ENCODE results near the gene KLRF1. TPM values are rescaled to one million over a fixed set of nuclear protein-coding genes. Genes with fewer than 3 reads are reported as not detected.

Gene KLRF1
- total and polyA plus RNA-seq, 2 experiments from 2014 or later: not detected

DNA sequence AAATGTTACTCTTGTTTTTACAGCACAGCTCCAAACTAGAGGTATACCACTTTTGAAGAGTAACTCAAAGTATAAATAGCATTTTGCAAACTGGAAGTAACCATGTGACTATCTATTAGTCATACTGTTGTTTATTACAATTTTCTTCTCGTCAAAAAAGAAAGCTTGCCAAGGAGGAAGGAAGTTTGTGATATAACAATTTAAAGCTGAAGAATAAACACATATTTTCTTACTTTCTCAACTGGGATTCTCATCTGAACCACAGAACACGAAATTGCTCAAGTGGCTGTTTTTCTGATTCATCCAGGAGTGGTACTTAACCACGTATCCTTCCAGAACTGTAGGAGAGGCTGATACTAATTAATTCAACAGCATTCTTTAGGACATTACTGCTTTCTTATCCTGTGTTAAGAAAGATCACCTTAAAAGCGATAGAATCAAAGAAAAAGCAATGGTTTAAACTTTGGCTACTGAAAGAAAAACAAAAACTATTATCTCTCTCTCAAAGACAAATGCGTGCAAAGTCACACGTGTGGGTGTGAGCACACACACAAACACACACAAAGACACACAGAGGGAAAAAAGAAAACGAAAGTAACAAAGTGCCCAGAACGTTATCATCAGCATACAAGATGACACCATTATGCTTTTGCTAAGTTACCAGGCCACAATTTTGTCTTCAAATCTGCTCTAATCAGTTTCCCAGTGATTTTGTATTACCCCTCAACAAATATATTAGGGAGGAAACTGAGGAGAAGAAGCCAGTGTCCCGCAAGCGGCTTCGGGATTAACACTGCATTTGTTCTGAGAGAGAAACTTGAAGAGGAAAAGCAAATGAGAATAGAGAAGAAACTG, 42.3 kb downstream of the KLRF1 start, which contains the start of gene CLEC2B:
CLEC2B (minus strand) TSS at position 48 of the 855 bp plus-strand sequence.
- Histone ChIP-seq H3K4me1 (ENCODE audit: insufficient read depth) (peaks cover 4% of the 10 kb centered on the region), H3K79me2 (no peaks in the 10 kb centered on the region), H4K20me1 (ENCODE audit: insufficient read depth, poor library complexity, severe bottlenecking) (no peaks in the 10 kb centered on the region), H3K9me2 (replicated peaks; ENCODE audit: insufficient read depth) (no peaks in the 10 kb centered on the region), H3K36me3 (replicated peaks; ENCODE audit: insufficient read depth, low read depth) (no peaks in the 10 kb centered on the region), H2AFZ (peak within 1 kb of the TSS; percentile 78), H3K27ac (peak within 1 kb of the TSS; percentile 71), H3K4me2 (peak within 1 kb of the TSS; percentile 74), H3K27me3 (no peaks in the 10 kb centered on the region), H3K4me3 (no peak within 1 kb of the TSS), H3K9me3 (ENCODE audit: low read depth) (no peaks in the 10 kb centered on the region)
- DNase-seq (ENCODE audit: low spot score): peak; percentile 13
- no peak for TF ChIP-seq EZH2 (IDR thresholded peaks at IDR 0.05; ENCODE audit: borderline replicate concordance)
- no peak for TF ChIP-seq EZH2phosphoT487 (IDR thresholded peaks at IDR 0.05; ENCODE audit: low read depth, severe bottlenecking, unreplicated experiment)
- TF ChIP-seq, protein P1, sequence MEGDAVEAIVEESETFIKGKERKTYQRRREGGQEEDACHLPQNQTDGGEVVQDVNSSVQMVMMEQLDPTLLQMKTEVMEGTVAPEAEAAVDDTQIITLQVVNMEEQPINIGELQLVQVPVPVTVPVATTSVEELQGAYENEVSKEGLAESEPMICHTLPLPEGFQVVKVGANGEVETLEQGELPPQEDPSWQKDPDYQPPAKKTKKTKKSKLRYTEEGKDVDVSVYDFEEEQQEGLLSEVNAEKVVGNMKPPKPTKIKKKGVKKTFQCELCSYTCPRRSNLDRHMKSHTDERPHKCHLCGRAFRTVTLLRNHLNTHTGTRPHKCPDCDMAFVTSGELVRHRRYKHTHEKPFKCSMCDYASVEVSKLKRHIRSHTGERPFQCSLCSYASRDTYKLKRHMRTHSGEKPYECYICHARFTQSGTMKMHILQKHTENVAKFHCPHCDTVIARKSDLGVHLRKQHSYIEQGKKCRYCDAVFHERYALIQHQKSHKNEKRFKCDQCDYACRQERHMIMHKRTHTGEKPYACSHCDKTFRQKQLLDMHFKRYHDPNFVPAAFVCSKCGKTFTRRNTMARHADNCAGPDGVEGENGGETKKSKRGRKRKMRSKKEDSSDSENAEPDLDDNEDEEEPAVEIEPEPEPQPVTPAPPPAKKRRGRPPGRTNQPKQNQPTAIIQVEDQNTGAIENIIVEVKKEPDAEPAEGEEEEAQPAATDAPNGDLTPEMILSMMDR (IDR thresholded peaks at IDR 0.05; ENCODE audit: poor library complexity): no peak
- WGBS (ENCODE audit: low lambda C conversion rate, missing lambda C conversion rate): 52% methylated on average over 11 of the region's 11 CpGs

DNA sequence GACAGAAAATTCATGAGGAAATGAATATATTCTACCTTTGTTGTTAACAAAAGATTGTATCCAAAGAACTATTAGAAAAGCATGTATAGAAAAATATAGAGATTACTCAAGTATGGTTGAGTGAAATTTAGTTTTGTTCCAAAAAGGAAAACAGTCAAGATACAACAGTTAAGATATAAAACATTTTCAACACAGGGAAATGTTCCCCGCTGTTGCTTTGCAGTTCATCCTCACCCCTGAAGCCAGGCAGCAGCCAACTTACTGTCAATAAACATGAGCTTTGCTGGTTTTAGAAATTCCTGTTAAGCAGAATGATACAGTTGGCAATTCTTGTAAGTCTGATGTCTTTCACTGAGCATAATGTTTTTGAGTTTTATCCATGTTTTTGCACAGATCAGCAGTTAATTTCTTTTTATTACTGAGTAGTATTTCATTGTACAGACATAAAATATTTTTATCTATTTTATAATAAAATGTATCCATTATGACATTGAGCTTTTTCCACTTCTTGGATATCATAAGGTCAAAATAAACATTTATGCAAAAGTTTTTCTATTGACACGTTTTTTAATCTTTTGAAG, 43.1 kb downstream of the KLRF1 start:
- peak overlapping the region; percentile 71 for H3K27ac ChIP-seq
- no peaks in the 10 kb centered on the region for H3K9me2 ChIP-seq (replicated peaks; ENCODE audit: insufficient read depth)
- H3K4me2 ChIP-seq: peak overlapping the region; percentile 74
- no peak for DNase-seq (ENCODE audit: low spot score)
- 78% methylated on average over 2 of the region's 2 CpGs for WGBS (ENCODE audit: low lambda C conversion rate, missing lambda C conversion rate)
- no peaks in the 10 kb centered on the region for H3K9me3 ChIP-seq (ENCODE audit: low read depth)
- no peaks in the 10 kb centered on the region for H3K27me3 ChIP-seq
- TF ChIP-seq EZH2phosphoT487 (IDR thresholded peaks at IDR 0.05; ENCODE audit: low read depth, severe bottlenecking, unreplicated experiment) (no peak), EZH2 (IDR thresholded peaks at IDR 0.05; ENCODE audit: borderline replicate concordance) (no peak)
- TF ChIP-seq, protein P1 (IDR thresholded peaks at IDR 0.05; ENCODE audit: poor library complexity): no peak
- peak overlapping the region; percentile 78 for H2AFZ ChIP-seq
- H3K79me2 ChIP-seq: no peaks in the 10 kb centered on the region
- H4K20me1 ChIP-seq (ENCODE audit: insufficient read depth, poor library complexity, severe bottlenecking): no peaks in the 10 kb centered on the region
- peaks cover 4% of the 10 kb centered on the region for H3K4me1 ChIP-seq (ENCODE audit: insufficient read depth)
- H3K4me3 ChIP-seq: no peak overlapping the region
- H3K36me3 ChIP-seq (replicated peaks; ENCODE audit: insufficient read depth, low read depth): no peaks in the 10 kb centered on the region

DNA sequence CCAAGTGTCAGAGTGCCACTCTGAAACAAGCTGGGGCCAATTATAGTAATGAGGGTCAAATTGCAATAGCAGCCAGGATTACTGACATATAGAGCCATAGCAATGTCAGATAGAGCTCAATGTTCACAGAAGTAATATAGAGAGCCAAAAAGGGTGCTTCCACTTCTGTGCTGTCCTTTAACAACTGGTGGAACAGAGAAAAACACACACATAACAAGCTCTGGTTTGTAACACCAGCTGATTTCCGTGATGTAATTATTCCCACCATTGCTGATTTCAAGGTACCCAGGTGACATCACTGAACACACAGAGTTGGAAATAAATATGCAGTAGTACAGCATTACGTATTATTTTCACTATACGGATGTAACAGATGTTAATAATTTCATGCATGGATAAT, 44.9 kb downstream of the KLRF1 start:
- no peaks in the 10 kb centered on the region for H3K9me2 ChIP-seq (replicated peaks; ENCODE audit: insufficient read depth)
- H3K27ac ChIP-seq: no peak overlapping the region
- H3K4me3 ChIP-seq: no peak overlapping the region
- TF ChIP-seq, protein P1 (IDR thresholded peaks at IDR 0.05; ENCODE audit: poor library complexity): no peak
- TF ChIP-seq EZH2phosphoT487 (IDR thresholded peaks at IDR 0.05; ENCODE audit: low read depth, severe bottlenecking, unreplicated experiment) (no peak), EZH2 (IDR thresholded peaks at IDR 0.05; ENCODE audit: borderline replicate concordance) (no peak)
- no peaks in the 10 kb centered on the region for H4K20me1 ChIP-seq (ENCODE audit: insufficient read depth, poor library complexity, severe bottlenecking)
- no peaks in the 10 kb centered on the region for H3K36me3 ChIP-seq (replicated peaks; ENCODE audit: insufficient read depth, low read depth)
- no peak for DNase-seq (ENCODE audit: low spot score)
- H3K79me2 ChIP-seq: no peaks in the 10 kb centered on the region
- 78% methylated on average over 3 of the region's 3 CpGs for WGBS (ENCODE audit: low lambda C conversion rate, missing lambda C conversion rate)
- H3K9me3 ChIP-seq (ENCODE audit: low read depth): no peaks in the 10 kb centered on the region
- no peak overlapping the region for H2AFZ ChIP-seq
- no peaks in the 10 kb centered on the region for H3K27me3 ChIP-seq
- peak overlapping the region; percentile 12 for H3K4me2 ChIP-seq
- peaks cover 4% of the 10 kb centered on the region for H3K4me1 ChIP-seq (ENCODE audit: insufficient read depth)
